HepG2 (cell line): ENCODE measurements around the gene TMEM127. TPM values are rescaled to one million over a fixed set of nuclear protein-coding genes. Genes with fewer than 3 reads are reported as not detected.

Experiments
- ATAC-seq: fragments of 200-7000 bp; cut with Tn5 transposase; 3 replicates; pipeline ENCODE4 v1.9.1; 2020; ENCODE audit warnings: mild to moderate bottlenecking, moderate library complexity
- BruUV-seq: library from RNA; stranded (reverse); fragments of 400-500 nt; replicated peaks from 2 replicates; lab custom pipeline; 2021; lab: Mats Ljungman, UMichigan
- CTCF ChIA-PET: fragments of 300-600 bp; formaldehyde crosslinking; extraction: SDS; loops from one replicate; lab custom pipeline; 2021; ENCODE audit warnings: low total read pairs, inconsistent platforms, low intra/inter-chr PET ratio; lab: Yijun Ruan, JAX
- POLR2A ChIA-PET: fragments of 350-600 bp; sonication (Branson Sonifier 250); formaldehyde crosslinking; loops from one replicate; lab custom pipeline; 2020; ENCODE audit warnings: antibody characterized with exemption, inconsistent platforms; lab: Yijun Ruan, JAX
- DNase-seq: peaks from one replicate; pipeline ENCODE4 v3.0.0-alpha.2; 2015; ENCODE audit warnings: low spot score
- FAIRE-seq: peaks from 3 replicates; lab custom pipeline; 2011; peaks lifted over from hg19 to GRCh38; lab: Jason Lieb, UNC
- H2AFZ ChIP-seq: one replicate; pipeline ENCODE4 v1.6.1; 2011; ENCODE audit warnings: low read length, inconsistent platforms
- H3K27ac ChIP-seq: fragments of 300-600 bp; 3 replicates; pipeline ENCODE4 v1.8.0; 2011; ENCODE audit warnings: mixed run types, mild to moderate bottlenecking, mixed read lengths, low read length, inconsistent platforms; ENCODE audit not compliant: insufficient read depth; ENCODE audit errors: extremely low read length
- H3K27me3 ChIP-seq, 2 experiments: fragments of 200-600 bp in 1 of 2; 2 replicates in 1 of 2; 3 replicates in 1 of 2; pipeline versions ENCODE4 v1.6.0 to v1.8.0; 2011; ENCODE audit warnings: low read length in 2 of 2, mild to moderate bottlenecking in 2 of 2, moderate library complexity in 2 of 2, inconsistent platforms in 1 of 2; ENCODE audit not compliant: insufficient read depth in 2 of 2, control insufficient read depth in 1 of 2
- H3K36me3 ChIP-seq, 2 experiments: fragments of 200-600 bp in 1 of 2; replicated peaks in 1 of 2; 2 replicates in 1 of 2; 3 replicates in 1 of 2; pipeline versions ENCODE4 v1.5.1 to v1.8.0; 2011; ENCODE audit warnings: low read length in 2 of 2, inconsistent platforms in 1 of 2; ENCODE audit not compliant: insufficient read depth in 2 of 2, control insufficient read depth in 1 of 2
- H3K4me1 ChIP-seq: 2 replicates; pipeline ENCODE4 v1.5.1; 2012; ENCODE audit warnings: low read length, inconsistent platforms; ENCODE audit not compliant: insufficient read depth
- H3K4me2 ChIP-seq: 2 replicates; pipeline ENCODE4 v1.6.0; 2011; ENCODE audit warnings: low read depth, low read length, inconsistent platforms
- H3K4me3 ChIP-seq, 3 experiments: fragments of 200-600 bp in 1 of 3; sonication (generic), shearing (Covaris generic) in 1 of 3; replicated peaks in 1 of 3; 2 replicates each; pipeline ENCODE4 v1.5.1; 2011 to 2016; ENCODE audit warnings: low read length in 3 of 3, inconsistent platforms in 2 of 3, low read depth in 2 of 3, mild to moderate bottlenecking in 2 of 3, control low read depth in 1 of 3, mixed read lengths in 1 of 3; ENCODE audit not compliant: insufficient read depth in 1 of 3
- H3K79me2 ChIP-seq: one replicate; pipeline ENCODE4 v1.6.1; 2011; ENCODE audit warnings: low read length, inconsistent platforms; ENCODE audit not compliant: insufficient read depth
- H3K9ac ChIP-seq: 2 replicates; pipeline ENCODE4 v1.6.0; 2011; ENCODE audit warnings: mild to moderate bottlenecking, low read depth, low read length, inconsistent platforms; ENCODE audit not compliant: insufficient read depth
- H3K9me3 ChIP-seq: 2 replicates; pipeline ENCODE4 v1.5.1; 2012; ENCODE audit warnings: mild to moderate bottlenecking, low read length
- H4K20me1 ChIP-seq: 2 replicates; pipeline ENCODE4 v1.6.0; 2011; ENCODE audit warnings: inconsistent platforms, mild to moderate bottlenecking, low read length, moderate library complexity; ENCODE audit not compliant: insufficient read depth
- HDAC2 ChIP-seq: sonication (generic); formaldehyde crosslinking; IDR thresholded peaks from 2 replicates; pipeline ENCODE4 v1.4.0; 2020; ENCODE audit warnings: missing genetic modification reagents
- ONECUT2 ChIP-seq: sonication (generic); formaldehyde crosslinking; IDR thresholded peaks from 2 replicates; pipeline ENCODE4 v1.4.0; 2020; ENCODE audit warnings: missing genetic modification reagents
- POLR2AphosphoS2 ChIP-seq: IDR thresholded peaks from 2 replicates; pipeline ENCODE4 v1.6.1; 2011; ENCODE audit warnings: low read depth, low read length, improper control_type of control experiment
- ZBTB20 ChIP-seq: sonication (generic); formaldehyde crosslinking; IDR thresholded peaks from 2 replicates; pipeline ENCODE4 v1.8.1; 2023; ENCODE audit warnings: missing genetic modification reagents, low read depth, mild to moderate bottlenecking, borderline replicate concordance
- ZBTB43 ChIP-seq: sonication (generic); formaldehyde crosslinking; conservative IDR thresholded peaks from 2 replicates; pipeline ENCODE4 v1.4.0; 2020; ENCODE audit warnings: missing genetic modification reagents
- ZC3H4 ChIP-seq: sonication (generic); formaldehyde crosslinking; IDR thresholded peaks from 2 replicates; pipeline ENCODE4 v1.4.0; 2020; ENCODE audit warnings: missing genetic modification reagents, borderline replicate concordance
- ZFP91 ChIP-seq: sonication (generic); formaldehyde crosslinking; IDR thresholded peaks from 2 replicates; pipeline ENCODE4 v1.9.0; 2022; ENCODE audit warnings: missing genetic modification reagents, mild to moderate bottlenecking, borderline replicate concordance
- ZNF615 ChIP-seq: sonication (generic); formaldehyde crosslinking; IDR thresholded peaks from 2 replicates; pipeline ENCODE4 v1.5.0; 2020; ENCODE audit warnings: mild to moderate bottlenecking, missing genetic modification reagents, borderline replicate concordance
- ZNF644 ChIP-seq: IDR thresholded peaks from 2 replicates; pipeline ENCODE4 v1.6.1; 2016; ENCODE audit warnings: low read depth
- WGBS: methylation state at CpG from one replicate; pipeline ENCODE4 v1.1.6; 2017; ENCODE audit warnings: low lambda C conversion rate; 5-methylcytosine and 5-hydroxymethylcytosine counted together
- in situ Hi-C: cut with HindIII; loops from 2 replicates; pipeline ENCODE4 v1.10.0; 2017; ENCODE audit warnings: low pct_unique_long_range_greater_than_20kb; ENCODE audit not compliant: extremely low pct_ligation_motif_present
- intact Hi-C: fragments of 100-400 bp; cut with micrococcal nuclease; formaldehyde crosslinking; loops from one replicate; pipeline ENCODE4 v1.10.0; 2022; ENCODE audit not compliant: unreplicated experiment
- polyA plus RNA-seq, 8 experiments: library from polyadenylated mRNA; depleted of rRNA in 3 of 8; stranded (reverse) in 7 of 8; unstranded in 1 of 8; fragments of >200 nt; fragmentation: Illumina TruSeq in 4 of 8; extraction: Trizol in 4 of 8; gene quantifications; 2 replicates each; pipeline versions ENCODE4 v1.2.1 to v1.2.3, GENCODE V29; 2011 to 2016; ENCODE audit warnings: low read depth in 4 of 8, missing spikeins in 1 of 8, mixed read lengths in 1 of 8; ENCODE audit not compliant: insufficient read depth in 1 of 8
- total RNA-seq, 5 experiments: library from RNA; depleted of rRNA; stranded (reverse); fragments of >200 nt; fragmentation: Illumina TruSeq; extraction: Trizol; gene quantifications; 2 replicates each; pipeline ENCODE4 v1.2.3, GENCODE V29; 2016; ENCODE audit warnings: low read depth in 1 of 5
- TF ChIP-seq, protein P1 (sequence below): sonication (generic); formaldehyde crosslinking; IDR thresholded peaks from 2 replicates; pipeline ENCODE4 v1.8.1; 2023; ENCODE audit warnings: mild to moderate bottlenecking, moderate library complexity, missing genetic modification reagents
- TF ChIP-seq, protein P2 (sequence below): sonication (generic); formaldehyde crosslinking; IDR thresholded peaks from 2 replicates; pipeline ENCODE4 v1.4.0; 2020; ENCODE audit warnings: missing genetic modification reagents, borderline replicate concordance
- TF ChIP-seq, protein P3 (sequence below): sonication (generic); formaldehyde crosslinking; IDR thresholded peaks from 2 replicates; pipeline ENCODE4 v1.8.0; 2022; ENCODE audit warnings: mild to moderate bottlenecking, missing genetic modification reagents, moderate library complexity

The TMEM127 gene
- total and polyA plus RNA-seq, 2 of the 13 experiments (the other 11 are each of a cell fraction or from before 2014, with no cell fraction given): 21.5 to 33.9 TPM

DNA sequence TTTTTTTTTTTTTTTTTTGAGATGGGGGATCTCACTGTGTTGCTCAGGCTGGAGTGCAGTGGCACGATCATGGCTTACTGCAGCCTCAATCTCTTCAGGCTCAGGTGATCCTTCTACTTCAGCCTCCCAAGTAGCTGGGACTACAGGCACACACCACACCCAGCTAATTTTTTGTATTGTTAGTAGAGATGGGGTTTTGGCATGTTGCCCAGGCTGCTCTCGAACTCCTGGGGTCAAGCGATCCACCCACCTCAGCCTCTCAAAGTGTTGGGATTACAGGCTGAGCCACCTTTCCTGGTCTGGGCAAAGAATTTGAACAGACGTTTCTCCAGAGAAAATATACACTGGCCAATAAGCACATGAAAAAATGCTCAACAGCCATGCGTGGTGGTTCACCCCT, 42.5 kb upstream of the TMEM127 start:
- no TSS peak for BruUV-seq
- TF ChIP-seq, protein P1, sequence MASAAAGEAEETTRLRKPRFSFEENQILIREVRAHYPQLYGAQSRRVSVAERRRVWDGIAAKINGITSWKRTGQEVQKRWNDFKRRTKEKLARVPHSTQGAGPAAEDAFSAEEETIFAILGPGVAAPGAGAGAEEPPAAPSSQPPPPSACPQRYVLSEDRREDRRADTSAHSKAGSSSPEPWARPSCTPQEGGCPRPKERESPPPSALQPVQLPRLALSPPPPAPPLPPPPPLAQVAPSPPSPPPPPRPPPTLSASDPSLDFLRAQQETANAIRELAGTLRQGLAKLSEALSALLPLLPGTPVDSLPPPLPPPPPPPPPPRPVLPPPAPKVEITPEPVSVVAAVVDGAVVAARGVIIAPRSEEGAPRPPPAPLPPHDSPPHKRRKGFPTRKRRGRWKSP: no peak
- TF ChIP-seq ZNF644 (CRISPR knock-in tag): no peak
- TF ChIP-seq POLR2AphosphoS2: no peak
- TF ChIP-seq ZBTB43 (CRISPR knock-in tag): no peak
- no peak for TF ChIP-seq HDAC2
- TF ChIP-seq ZNF615 (CRISPR knock-in tag): no peak
- no peak for TF ChIP-seq ZFP91 (CRISPR knock-in tag)
- TF ChIP-seq, protein P2, sequence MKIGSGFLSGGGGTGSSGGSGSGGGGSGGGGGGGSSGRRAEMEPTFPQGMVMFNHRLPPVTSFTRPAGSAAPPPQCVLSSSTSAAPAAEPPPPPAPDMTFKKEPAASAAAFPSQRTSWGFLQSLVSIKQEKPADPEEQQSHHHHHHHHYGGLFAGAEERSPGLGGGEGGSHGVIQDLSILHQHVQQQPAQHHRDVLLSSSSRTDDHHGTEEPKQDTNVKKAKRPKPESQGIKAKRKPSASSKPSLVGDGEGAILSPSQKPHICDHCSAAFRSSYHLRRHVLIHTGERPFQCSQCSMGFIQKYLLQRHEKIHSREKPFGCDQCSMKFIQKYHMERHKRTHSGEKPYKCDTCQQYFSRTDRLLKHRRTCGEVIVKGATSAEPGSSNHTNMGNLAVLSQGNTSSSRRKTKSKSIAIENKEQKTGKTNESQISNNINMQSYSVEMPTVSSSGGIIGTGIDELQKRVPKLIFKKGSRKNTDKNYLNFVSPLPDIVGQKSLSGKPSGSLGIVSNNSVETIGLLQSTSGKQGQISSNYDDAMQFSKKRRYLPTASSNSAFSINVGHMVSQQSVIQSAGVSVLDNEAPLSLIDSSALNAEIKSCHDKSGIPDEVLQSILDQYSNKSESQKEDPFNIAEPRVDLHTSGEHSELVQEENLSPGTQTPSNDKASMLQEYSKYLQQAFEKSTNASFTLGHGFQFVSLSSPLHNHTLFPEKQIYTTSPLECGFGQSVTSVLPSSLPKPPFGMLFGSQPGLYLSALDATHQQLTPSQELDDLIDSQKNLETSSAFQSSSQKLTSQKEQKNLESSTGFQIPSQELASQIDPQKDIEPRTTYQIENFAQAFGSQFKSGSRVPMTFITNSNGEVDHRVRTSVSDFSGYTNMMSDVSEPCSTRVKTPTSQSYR (CRISPR knock-in tag): no peak
- TF ChIP-seq, protein P3, sequence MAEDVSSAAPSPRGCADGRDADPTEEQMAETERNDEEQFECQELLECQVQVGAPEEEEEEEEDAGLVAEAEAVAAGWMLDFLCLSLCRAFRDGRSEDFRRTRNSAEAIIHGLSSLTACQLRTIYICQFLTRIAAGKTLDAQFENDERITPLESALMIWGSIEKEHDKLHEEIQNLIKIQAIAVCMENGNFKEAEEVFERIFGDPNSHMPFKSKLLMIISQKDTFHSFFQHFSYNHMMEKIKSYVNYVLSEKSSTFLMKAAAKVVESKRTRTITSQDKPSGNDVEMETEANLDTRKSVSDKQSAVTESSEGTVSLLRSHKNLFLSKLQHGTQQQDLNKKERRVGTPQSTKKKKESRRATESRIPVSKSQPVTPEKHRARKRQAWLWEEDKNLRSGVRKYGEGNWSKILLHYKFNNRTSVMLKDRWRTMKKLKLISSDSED (CRISPR knock-in tag): no peak
- no peak for TF ChIP-seq ZC3H4
- no peak for TF ChIP-seq ONECUT2 (CRISPR knock-in tag)
- TF ChIP-seq ZBTB20 (CRISPR knock-in tag): no peak
- peaks cover 25% of the 10 kb centered on the region for H3K79me2 ChIP-seq
- H3K36me3 ChIP-seq: peaks cover 0 to 3% of the 10 kb centered on the region in 2 experiments; a peak in 3 of 5 replicates
- no peak for ATAC-seq
- POLR2A ChIA-PET: interaction anchor here (1.5 to 4.0 kb wide), 2 partner anchors 9 to 13 kb away, joined by 3 to 45 read pairs; no protein-coding TSS in a partner anchor
- WGBS: 75% methylated on average over 5 of the region's 5 CpGs
- H3K27ac ChIP-seq: no peak overlapping the region
- no peak overlapping the region for H2AFZ ChIP-seq
- CTCF ChIA-PET: no interaction called here
- peaks cover 27% of the 10 kb centered on the region for H3K4me1 ChIP-seq
- no peak overlapping the region for H3K4me3 ChIP-seq
- no peak overlapping the region for H3K9ac ChIP-seq
- H3K27me3 ChIP-seq: no peaks in the 10 kb centered on the region; a peak in 1 of 5 replicates
- in situ Hi-C loops: no loop called here
- no peaks in the 10 kb centered on the region for H4K20me1 ChIP-seq
- no peaks in the 10 kb centered on the region for H3K9me3 ChIP-seq
- no peak overlapping the region for H3K4me2 ChIP-seq
- no peak for DNase-seq
- intact Hi-C loops: no loop called here
- no peak for FAIRE-seq
